ENCODE measurements around the gene MT1M. TPM values are rescaled to one million over a fixed set of nuclear protein-coding genes. Genes with fewer than 3 reads are reported as not detected.

The MT1M gene
- total and polyA plus RNA-seq, 10 of the 15 experiments (the other 5 are each of a cell fraction or from before 2014, with no cell fraction given), result not detected

- H3K79me2 ChIP-seq (ENCODE audit: control insufficient read depth, insufficient read depth, low read length), result no peaks in the 10 kb centered on the region
- ATAC-seq (no peak), FAIRE-seq (no peak), DNase-seq (ENCODE audit: low read depth, low spot score) (no peak)
- intact Hi-C loops (cut with micrococcal nuclease; ENCODE audit: unreplicated experiment) (no loop called here), in situ Hi-C loops (cut with MboI) (no loop called here)
- no peaks in the 10 kb centered on the region for H3K9me3 ChIP-seq (replicated peaks; ENCODE audit: control insufficient read depth, insufficient read depth, low read length)
- no peak overlapping the region for H3K9ac ChIP-seq (ENCODE audit: control insufficient read depth, insufficient read depth, low read length)
- peaks cover 4% of the 10 kb centered on the region; the same call in 1 of the 2 replicates for H3K4me1 ChIP-seq (ENCODE audit: control insufficient read depth, insufficient read depth, low read length)
- H3K27ac ChIP-seq (ENCODE audit: control insufficient read depth, insufficient read depth), result no peak overlapping the region
- WGBS (ENCODE audit: insufficient coverage, insufficient replicate concordance, low lambda C conversion rate, missing lambda C conversion rate), result 71% methylated on average over 23 of the region's 23 CpGs
- H3K4me3 ChIP-seq, result no peak overlapping the region
- BruUV-seq (replicated peaks), result no TSS peak
- ChIA-PET CTCF (no interaction called here), POLR2A (interaction anchor here (0.6 kb wide), 1 partner anchor 309 kb away, joined by 3 read pairs; no protein-coding TSS in a partner anchor), SMC1A (ENCODE audit: uncharacterized antibody, unreplicated experiment) (no interaction called here), RAD21 (ENCODE audit: unreplicated experiment) (no interaction called here)
- peaks cover 0 to 5% of the 10 kb centered on the region in 2 experiments; a peak in 2 of 4 replicates for H3K27me3 ChIP-seq (replicated peaks in 1 of 2; ENCODE audit: control insufficient read depth in 2 of 2, insufficient read depth in 2 of 2, low read length in 1 of 2)
- TF ChIP-seq BRCA1 (IDR thresholded peaks at IDR 0.05; ENCODE audit: low read depth, low read length) (no peak), ZSCAN29 (IDR thresholded peaks at IDR 0.05) (no peak), SMARCA5 (IDR thresholded peaks at IDR 0.05) (no peak), SPI1 (IDR thresholded peaks at IDR 0.05; ENCODE audit: borderline replicate concordance, insufficient read depth, low read depth, low read length) (no peak), PAX8 (IDR thresholded peaks at IDR 0.05) (no peak), MXI1 (IDR thresholded peaks at IDR 0.05; ENCODE audit: low read depth, low read length) (no peak)
- TF ChIP-seq, protein P1, sequence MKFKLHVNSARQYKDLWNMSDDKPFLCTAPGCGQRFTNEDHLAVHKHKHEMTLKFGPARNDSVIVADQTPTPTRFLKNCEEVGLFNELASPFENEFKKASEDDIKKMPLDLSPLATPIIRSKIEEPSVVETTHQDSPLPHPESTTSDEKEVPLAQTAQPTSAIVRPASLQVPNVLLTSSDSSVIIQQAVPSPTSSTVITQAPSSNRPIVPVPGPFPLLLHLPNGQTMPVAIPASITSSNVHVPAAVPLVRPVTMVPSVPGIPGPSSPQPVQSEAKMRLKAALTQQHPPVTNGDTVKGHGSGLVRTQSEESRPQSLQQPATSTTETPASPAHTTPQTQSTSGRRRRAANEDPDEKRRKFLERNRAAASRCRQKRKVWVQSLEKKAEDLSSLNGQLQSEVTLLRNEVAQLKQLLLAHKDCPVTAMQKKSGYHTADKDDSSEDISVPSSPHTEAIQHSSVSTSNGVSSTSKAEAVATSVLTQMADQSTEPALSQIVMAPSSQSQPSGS (IDR thresholded peaks at IDR 0.05; ENCODE audit: low read length), result no peak
- H3K4me2 ChIP-seq (ENCODE audit: control insufficient read depth, insufficient read depth), result 0 out of 2 replicates have a peak overlapping the region, but pooled peaks have one; percentile 35
- H2AFZ ChIP-seq (ENCODE audit: control insufficient read depth, low read depth, low read length), result no peak overlapping the region
- H3K36me3 ChIP-seq (ENCODE audit: control insufficient read depth in 2 of 2, insufficient read depth in 2 of 2, low read length in 1 of 2), result no peaks in the 10 kb centered on the region
- no peaks in the 10 kb centered on the region for H4K20me1 ChIP-seq (ENCODE audit: control insufficient read depth, insufficient read depth)
Observed at GRCh38 chr16:56616608-56617211, 15.7 kb upstream of the MT1M start.
